HG03025 (cell line): ENCODE data around the gene LRPAP1.
"Not testable (repeated sequence)": the region's sequence is repeated elsewhere in the genome, so short reads cannot be mapped to it uniquely, and the experiment has no call there.

Source experiments
- ATAC-seq: cut with Tn5 transposase; IDR thresholded peaks from one replicate; pipeline ENCODE4 v1.9.1; 2021; ENCODE audit warnings: mild to moderate bottlenecking, moderate library complexity; ENCODE audit not compliant: unreplicated experiment, low FRiP score

The LRPAP1 gene, protein sequence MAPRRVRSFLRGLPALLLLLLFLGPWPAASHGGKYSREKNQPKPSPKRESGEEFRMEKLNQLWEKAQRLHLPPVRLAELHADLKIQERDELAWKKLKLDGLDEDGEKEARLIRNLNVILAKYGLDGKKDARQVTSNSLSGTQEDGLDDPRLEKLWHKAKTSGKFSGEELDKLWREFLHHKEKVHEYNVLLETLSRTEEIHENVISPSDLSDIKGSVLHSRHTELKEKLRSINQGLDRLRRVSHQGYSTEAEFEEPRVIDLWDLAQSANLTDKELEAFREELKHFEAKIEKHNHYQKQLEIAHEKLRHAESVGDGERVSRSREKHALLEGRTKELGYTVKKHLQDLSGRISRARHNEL

DNA sequence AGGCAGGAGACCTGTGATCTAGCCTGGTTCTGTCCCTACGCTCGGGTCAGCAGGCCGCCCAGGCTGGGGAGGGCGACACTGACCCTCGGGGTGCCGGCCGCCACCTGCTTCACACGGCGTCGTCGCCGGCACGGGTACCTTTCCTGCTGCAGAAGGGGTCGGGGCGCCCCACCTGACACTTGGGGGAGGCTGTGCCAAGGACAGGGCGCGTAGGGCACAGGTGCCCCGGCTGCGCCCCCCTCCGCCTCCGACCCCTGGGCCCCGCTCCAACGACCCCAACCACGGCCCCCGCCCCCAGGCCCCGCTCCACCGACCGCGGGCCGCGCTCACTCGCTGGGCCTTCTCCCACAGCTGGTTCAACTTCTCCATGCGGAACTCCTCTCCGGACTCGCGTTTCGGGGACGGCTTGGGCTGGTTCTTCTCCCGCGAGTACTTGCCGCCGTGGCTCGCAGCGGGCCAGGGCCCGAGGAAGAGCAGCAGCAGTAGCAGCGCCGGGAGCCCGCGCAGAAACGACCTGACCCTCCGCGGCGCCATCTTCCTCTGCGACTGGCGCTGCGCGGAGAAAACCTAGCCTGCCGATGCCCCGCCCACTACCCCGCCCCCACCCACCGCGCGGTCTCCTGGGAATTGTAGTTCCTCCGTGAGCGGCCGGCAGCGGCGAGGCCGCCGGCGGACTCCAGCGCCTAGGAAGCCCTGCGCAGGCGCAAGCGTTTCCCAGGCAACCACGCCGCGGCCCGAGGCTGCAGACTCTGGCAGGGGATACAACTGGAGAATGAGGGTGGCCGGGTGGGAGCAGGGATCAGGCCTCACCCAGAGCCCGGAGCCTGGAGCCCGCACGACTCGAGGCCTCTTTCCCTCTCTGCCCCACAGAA, at the start of gene LRPAP1:
Gene LRPAP1 (minus strand): TSS at position 544 of the 872 bp plus-strand sequence. CDS start 10 bp downstream, at position 534.
- ATAC-seq, result peak; percentile 91

DNA sequence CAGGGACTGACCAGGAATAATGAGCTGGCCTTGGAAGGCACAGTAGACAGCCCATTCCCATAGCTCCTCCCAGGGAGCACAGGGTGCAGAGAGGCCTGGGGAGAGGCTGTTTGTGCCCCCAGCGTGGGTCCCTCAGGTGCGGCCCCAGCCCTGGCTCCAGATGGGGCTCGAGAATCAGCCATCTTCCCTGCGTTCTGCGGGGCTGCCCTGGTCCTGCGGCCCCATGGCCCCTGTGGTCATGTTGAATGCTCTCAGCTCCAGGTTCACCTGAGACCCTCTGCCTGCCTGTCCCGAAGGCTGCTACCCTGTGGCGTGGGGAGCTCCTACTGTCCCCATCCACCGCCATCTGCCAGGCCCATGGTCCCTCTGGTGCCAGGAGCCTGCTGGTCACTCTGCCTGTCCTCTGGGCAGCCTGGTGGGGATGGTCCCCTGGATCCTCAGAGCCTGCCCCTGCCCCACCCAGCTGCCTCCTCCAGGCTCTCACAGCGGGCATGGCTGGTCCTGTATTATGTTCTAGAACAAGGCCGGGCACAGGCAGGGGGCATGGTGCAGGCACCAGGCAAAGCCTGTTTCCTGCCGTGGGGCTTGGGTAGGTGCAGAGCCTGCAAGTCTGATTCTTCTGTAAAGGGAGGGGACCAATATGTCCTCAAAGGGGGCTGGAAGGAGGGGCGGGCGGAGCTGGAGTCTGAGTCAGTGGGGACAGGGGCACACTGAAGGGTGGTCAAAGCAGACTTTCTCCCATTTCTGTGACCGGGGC, 49.3 kb upstream of the LRPAP1 start:
- not testable (repeated sequence) for ATAC-seq

DNA sequence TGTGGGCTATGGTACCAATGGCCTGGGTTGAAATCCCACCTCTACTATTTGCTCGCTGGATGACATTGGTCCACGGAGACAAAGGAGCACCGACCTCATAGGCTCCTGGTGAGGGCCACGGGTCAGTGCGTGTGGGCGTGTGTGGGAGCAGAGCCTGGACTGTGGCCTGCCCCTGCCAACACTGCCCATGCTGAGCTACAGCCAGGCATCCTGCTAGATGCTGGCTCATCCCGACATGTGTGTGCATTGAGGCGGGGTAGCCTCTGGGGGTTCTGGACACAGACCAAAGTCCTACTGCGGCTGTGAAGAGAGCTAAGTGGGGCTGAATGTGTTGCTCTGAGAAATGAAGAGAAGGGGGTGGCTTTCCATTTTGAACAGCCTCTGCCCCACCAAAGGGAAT, 48.6 kb upstream of the LRPAP1 start:
- ATAC-seq, result not testable (repeated sequence)

DNA sequence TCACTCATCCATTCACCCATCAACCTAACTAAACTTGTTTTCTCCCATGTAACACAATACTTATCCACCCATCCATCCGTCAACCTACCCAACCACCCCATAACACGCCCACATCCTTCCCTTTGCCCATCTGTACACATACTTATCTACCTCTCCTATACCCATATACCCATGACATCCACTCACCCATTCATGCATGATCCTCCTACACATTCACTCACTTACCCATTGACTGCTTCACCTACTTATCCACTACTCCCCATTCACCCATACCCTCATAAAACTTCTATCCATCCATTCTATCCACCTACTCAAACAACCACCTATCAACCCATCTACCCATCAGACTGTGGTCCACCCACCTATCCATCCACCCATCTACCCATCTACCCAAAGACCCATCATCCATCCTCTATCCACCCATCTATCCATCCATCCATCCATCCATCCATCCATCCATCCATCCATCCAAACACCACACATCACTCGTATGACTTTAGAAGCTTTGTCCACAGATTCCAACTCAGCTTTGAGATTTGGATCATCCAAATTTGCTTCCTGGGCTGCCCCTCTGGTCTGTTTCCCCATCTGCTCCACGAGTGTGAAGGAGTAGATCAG, 46.4 kb upstream of the LRPAP1 start:
- not testable (repeated sequence) for ATAC-seq

DNA sequence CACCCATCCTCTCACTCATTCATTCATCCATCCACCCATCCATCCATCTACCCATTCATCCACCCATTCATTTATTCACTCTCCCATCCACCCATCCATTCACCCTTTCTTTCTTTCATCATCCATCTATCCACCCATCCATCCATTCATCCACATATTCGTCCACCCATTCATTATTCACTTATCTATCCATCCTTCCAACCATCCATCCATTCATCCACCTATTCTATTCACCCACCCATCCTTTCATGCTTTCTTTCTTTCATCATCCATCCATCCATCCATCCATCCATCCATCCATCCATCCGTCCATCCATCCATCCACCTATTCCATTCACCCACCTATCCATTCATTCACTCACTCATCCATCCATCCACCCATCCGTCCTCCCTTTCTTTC, 45.8 kb upstream of the LRPAP1 start:
- not testable (repeated sequence) for ATAC-seq

DNA sequence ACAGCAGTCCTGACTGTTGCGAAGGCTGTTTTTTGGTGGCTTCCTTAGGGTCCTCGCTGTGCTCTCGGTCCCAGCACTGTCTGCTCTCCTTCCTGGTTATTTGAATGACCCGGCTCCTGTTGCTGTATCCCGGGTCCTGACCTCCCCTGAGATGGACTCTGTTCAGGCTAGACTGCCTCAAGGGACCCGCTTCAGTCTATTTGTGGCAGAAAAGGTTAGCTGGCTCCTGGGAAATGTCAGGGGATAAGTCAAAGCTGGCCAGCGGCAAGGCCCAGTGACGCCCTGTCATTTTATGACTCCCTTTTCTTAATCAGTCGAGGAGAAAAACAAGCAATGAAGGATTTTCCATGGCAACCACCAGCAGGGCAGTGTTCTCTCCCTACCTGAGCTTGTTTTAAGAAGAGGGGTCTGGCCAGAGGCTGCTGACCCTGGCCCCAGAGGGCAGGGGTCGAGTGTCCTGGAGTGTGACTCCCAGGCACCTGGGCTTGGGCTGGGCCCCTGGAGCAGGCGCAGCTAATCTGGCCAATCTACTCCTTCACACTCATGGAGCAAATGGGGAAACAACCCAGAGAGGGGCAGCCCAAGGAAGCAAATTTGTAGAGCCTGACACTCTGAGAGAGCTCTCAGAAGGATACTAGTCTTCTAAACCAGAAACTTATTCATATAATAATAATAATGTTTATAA, 45.1 kb upstream of the LRPAP1 start:
- ATAC-seq, result not testable (repeated sequence)

DNA sequence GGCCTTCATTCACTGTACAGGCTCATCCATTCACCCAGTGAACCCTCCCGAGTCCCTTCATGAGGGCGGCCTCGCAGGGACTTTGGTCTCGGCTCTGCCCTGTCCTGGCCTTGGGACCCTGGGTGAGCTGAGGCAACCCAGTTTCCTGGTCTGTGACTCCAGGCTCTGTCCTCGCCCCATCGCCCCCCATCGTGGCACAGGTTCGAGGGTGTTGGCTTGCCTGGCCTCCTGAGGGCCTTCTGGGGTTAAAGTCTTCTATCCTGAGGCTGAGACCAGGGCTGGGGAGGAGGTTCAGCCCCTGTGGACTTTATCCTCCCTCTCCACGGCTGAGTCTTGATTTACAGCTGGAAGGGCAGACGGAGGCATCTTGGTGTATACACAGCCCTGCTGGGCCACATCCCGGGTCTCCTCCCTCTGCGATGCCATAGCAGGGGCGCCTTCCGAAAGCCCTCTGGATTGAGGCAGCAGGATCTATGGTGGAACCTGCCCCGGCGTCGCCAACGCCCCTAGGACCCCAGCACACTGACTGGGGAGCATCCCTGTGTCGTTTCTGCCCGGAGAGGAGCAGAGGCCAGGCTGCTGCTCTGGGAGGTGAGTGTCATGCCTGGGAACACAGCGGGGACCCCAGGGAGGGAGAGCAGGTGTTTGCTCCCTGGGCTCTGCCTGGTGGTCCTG, 44.4 kb upstream of the LRPAP1 start:
- ATAC-seq, result not testable (repeated sequence)

DNA sequence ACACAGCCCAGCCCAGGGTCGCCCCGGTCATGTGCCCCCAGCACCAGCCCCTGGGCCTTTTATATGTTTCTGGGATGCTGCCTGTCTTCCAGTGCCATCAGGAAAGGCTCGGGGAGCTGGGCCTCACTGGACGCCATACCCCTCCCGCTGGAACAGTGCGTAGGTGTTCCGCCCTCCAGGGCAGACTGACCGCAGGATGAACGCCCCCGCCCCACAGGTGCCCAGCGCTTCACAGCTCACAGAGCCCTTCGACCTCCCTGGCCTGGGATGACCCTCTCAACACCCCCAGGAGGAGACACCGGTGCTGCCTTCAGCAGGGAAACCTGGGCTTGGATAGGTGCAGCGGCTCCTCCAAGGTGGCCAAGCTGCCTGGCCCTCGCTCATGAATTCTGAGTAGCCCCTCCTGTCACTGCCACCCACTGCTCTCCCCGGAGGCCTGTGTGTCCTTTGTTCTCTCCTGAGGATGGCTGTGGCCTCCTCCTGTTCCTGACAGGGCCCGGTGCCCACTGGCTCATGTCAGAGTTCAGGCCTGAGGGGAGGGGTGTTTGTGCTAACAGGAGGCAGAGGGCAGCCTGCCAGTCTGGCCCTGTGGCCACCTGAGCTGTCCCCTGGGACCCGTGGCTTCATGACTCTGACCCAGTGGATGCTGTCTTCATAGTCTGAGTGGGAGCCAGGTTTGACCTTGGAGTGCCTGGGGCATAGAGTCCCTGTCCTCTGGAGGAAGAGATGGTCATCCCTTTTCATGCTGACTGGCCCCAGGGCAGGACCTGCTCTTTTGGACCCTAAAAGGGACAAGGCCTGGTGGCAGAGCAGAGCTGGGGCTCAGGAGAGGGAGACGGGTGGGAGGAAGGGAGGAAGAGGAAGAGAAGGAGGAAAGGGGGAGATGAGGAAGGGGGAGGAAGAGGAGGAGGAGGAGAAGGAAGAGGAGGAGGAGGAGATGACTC, 43.5 kb upstream of the LRPAP1 start:
- not testable (repeated sequence) for ATAC-seq

DNA sequence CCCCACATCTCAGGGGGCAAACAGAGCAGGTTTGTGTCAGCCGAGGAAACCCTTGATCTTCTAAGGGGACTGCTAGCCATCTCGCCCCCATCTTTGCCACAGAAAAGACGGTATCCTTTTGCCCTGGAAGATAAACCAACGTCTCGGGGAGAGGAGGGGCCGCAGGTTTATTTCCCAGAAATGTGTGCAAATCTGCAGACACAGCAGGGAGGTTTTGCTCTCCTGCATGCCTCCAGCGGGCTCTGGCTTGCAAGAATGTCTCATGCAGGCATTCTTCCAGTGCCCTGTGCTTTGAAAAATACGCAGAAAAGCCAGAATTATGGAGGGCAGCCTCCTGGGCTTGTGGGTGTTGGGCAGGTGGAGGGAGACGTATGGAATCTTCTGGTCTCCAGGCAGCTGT, 42.6 kb upstream of the LRPAP1 start:
- not testable (repeated sequence) for ATAC-seq

DNA sequence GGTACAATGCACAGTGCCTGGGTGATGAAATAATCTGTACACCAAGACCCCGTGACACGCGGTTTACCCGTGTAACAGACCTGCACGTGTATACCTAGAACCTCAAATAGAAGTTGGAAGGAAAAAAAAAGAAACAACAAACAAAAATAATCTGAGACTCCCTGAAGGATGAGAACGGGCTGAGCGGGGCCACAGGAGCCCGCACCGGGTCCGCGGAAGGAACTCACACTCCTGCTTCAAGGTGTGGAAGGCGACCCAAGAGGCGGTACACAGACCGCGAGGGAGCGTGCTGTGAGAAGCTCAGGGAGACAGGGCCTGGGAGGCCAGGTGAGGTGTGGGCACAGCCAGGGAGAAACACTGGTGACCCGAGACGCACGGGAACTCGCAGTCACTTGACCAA, 42.1 kb upstream of the LRPAP1 start:
- ATAC-seq, result not testable (repeated sequence)

DNA sequence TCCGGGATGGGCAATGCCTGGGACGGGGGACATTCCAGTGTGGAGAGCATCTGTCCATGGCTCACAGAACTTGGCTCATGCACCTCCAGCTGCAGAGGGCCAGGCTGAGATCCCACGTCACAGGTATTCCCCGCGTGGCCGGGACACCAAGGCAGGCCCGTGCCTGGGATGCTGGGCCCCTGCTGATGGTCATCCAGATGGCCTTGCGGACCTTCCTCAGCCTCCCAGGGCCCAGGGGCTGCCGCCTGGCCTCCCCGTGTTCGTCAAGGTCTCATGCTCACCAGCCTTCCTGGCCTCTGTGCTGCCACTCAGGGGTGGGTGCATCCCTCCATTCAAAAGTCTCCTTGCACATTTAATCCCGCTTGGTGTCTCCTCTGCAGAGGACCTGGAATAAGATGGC, 40.9 kb upstream of the LRPAP1 start:
- no peak for ATAC-seq

DNA sequence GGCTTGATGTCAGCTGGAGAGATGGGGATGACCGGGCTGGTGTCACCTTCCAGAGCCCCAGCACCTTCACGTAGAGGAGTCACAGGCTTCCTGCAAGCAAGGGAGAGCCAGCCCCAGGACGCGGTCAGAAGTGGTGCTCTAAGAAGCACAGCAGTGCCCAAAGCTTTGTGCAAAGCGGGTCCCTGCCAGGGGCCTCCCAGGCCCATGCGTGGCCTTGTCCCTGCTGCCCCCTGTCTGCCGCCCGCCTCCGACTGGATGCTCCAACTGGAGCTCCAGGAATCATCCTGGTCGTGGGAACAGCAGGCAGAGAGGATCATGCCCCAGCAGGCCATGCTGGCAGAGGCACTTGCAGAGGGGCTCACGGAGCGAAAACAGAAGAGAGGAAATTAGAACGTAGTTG, 40.1 kb upstream of the LRPAP1 start:
- ATAC-seq, result no peak

DNA sequence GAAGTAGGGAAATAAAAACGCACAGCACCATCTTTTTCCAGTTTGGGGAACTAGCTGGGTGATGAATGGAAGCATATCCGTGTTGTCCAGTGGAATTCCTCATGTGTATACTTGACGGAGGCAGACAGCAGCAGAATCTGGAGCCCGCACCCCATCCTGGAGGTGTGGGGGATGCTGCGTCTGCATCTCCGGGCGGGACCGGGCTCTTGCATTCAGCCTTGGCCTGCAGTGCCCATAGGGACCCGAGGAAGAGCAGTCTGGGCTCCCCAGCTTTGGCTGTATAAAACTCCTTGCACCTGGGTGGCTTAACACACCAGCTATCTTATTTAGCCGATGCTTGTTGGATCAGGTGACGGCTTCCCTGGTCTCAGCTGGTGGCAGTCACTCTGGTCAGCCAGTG, 39.7 kb upstream of the LRPAP1 start:
- ATAC-seq, result no peak

DNA sequence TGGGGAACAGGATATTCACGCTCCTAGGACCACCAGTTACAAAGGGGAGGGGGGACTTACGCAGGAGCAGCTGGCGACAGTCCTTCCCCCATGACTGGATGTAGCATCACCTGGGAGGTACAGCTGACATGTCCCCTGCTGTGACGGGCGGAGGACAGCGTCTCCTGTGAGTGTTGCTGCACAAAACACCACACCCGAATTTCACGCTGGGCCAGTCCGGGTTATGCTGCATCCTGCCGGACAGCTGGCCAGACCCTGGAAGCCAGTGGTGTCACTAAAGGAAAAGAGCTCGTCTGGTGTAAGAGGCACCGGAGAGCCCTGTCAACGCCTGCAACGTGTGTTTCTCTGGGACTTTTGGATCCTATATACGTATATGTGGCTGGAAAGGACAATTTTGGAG, 38.7 kb upstream of the LRPAP1 start:
- not testable (repeated sequence) for ATAC-seq

DNA sequence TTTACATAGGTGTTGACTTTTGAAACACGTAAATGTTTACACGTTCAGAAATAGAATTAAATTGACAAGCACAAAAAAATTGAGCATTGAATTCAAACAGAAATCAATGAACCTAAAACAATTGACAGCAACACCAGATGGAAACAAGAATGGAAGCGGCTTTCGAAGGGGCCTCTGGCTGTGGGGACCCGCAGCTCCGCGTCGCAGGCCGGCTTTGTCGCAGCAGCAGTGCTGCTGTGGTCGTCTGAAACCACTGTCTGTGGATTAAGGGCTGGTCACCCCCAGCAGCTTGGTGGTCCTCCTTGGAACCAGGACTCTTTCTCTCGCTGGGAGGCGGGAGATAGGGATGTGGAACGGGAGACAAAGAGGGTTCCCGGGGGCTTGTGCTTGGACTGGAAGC, 37.4 kb upstream of the LRPAP1 start:
- ATAC-seq, result not testable (repeated sequence)

DNA sequence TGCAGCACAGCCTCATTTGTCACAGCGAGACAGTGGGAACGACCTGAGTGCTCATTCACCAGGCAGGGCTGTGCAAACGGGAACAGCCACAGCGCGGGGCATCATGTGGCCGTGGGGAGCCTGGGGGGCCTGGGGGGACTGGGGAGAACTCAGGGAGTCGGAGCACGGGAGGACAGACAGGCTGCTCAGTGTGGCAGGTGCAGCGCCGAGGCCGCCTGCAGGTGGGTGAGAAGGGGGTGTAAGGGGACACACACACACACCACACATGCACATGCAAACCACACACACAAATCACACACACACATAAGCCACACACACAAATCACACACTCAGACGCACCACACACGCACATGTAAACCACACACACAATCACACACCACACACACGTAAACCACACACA, 34.5 kb upstream of the LRPAP1 start:
- not testable (repeated sequence) for ATAC-seq

DNA sequence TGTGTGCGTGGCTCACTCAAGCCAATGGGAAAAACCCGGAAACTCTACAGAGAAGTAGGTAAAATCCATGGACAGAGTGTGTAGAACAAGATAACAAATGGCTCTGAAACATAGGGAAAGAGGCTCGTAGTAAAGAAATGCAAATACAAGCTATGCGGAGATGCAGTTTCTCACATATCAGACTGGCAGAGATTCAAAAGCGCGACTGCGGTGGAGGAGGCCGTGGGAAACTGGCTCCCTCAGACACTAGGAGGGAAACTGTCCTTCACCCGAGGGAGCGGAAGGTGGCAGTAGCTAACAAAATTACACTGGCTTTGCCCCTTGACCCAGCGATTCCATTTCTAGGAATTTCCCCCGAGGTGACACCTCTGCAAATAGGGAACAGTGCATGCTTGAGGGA, 34.1 kb upstream of the LRPAP1 start:
- not testable (repeated sequence) for ATAC-seq

DNA sequence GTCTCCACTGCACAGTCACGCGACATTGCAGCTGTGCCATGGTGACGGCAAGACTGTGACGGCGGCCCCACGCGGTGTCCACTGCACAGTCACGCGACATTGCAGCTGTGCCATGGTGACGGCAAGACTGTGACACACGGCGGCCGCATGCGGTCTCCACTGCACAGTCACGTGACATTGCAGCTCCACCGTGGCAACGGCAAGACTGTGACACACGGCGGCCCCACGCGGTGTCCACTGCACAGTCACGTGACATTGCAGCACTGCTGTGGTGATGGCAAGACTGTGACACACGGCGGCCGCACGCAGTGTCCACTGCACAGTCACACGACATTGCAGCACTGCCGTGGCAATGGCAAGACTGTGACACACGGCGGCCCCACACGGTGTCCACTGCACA, 32.7 kb upstream of the LRPAP1 start:
- not testable (repeated sequence) for ATAC-seq
